HG03354 (cell line): ENCODE measurements around the gene LRRC37A3.
"Not testable (repeated sequence)": the region's sequence is repeated elsewhere in the genome, so short reads cannot be mapped to it uniquely, and the experiment has no call there.

Source experiments
- ATAC-seq: cut with Tn5 transposase; IDR thresholded peaks from one replicate; pipeline ENCODE4 v1.9.1; 2021; ENCODE audit warnings: mild to moderate bottlenecking; ENCODE audit not compliant: unreplicated experiment, poor library complexity, severe bottlenecking

The LRRC37A3 gene

DNA sequence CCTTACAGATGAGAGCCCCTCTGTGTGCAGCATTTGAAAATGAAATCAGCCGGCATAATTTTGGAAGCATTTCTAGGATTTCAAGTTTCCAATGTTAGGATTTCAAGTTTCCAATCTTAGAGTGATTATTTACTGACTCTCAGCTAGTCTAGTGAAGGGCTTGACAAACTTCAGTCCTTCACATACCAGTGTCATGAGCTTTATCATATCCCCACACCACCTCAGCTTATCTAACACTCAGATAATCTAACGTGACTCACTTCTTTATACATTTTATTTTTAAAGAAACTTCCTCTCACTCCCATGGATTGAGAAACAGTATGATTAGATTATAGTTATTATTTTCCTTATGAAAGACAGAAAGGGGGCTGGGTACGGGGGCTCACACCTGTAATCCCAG, 9.4 kb upstream of the LRRC37A3 start:
- not testable (repeated sequence) for ATAC-seq

DNA sequence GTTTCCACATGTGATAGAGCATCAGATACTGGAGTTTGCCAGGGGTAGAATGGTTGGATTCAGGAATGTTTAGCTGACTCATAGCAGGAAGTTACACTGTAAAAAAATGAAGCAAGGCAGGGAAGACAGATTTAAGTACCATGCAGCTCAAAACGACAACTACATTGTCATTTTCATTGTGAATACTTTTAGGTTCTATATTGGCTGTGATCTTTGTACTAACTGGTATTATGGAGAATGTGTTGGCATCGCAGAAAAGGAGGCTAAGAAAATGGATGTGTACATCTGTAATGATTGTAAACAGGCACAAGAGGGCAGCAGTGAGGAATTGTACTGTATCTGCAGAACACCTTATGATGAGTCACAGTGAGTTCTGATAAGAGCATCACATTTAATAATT, 8.2 kb upstream of the LRRC37A3 start:
- not testable (repeated sequence) for ATAC-seq

DNA sequence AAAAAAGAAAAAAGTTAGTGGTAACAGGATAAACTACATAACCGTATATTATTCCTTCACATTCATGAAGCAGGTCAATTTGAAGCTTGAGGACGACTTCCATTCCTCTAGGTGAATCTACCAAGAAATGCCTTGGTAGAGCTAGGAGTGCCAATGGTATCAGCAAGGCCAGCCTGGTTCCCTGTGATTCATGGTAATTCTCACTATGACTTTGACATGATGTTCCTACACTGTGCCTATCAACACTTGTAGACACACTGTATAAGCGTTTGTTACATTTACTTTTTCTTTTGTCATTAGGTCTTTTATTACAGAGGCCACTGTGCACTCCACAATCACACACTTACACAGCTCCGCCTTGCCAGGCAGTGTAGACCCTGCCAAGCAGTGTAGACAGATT, 7.2 kb upstream of the LRRC37A3 start:
- ATAC-seq: not testable (repeated sequence)

DNA sequence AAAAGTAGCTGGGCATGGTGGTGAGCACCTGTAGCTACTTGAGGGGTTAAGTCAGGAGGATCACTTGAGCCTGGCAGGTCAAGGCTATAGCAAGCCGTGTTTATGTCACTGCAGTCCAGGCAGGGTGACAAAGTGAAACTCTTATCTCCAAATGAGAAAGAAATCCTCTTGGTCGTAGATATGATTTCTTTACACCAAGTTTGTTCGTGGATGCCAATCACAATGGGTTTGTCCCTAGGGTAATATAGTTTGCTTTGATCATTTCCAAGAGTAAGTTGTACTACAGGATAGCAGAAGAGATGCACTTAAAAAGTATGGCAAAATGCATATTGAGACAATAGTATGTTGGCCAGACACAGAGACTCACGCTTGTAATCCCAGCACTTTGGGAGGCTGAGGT, 6.0 kb upstream of the LRRC37A3 start:
- ATAC-seq: not testable (repeated sequence)

DNA sequence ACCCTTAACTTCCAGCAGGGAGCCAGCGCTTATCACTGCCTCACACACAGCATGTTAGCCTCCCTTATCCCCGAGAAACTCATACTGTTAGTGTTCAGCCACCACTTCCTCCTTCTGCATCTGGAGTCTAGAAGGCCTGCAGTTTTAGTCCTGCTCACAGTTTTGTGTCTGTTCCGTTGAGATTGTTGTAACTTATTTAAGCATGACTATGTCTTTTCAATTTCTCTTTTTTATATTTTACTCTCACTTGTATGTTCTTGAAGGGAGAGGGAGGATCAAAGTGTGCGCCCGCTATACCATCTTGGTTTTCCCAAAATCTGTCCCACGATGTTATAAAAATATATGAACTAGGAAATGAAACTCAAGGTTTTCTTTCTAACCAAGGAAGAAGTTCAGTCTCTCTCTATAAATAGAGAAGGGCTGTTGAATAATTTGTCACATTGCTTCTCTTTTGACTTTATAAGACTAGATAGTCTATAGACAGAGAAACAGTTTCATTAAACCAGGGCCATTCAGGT, 3.8 kb upstream of the LRRC37A3 start:
- ATAC-seq: peak; percentile 28

DNA sequence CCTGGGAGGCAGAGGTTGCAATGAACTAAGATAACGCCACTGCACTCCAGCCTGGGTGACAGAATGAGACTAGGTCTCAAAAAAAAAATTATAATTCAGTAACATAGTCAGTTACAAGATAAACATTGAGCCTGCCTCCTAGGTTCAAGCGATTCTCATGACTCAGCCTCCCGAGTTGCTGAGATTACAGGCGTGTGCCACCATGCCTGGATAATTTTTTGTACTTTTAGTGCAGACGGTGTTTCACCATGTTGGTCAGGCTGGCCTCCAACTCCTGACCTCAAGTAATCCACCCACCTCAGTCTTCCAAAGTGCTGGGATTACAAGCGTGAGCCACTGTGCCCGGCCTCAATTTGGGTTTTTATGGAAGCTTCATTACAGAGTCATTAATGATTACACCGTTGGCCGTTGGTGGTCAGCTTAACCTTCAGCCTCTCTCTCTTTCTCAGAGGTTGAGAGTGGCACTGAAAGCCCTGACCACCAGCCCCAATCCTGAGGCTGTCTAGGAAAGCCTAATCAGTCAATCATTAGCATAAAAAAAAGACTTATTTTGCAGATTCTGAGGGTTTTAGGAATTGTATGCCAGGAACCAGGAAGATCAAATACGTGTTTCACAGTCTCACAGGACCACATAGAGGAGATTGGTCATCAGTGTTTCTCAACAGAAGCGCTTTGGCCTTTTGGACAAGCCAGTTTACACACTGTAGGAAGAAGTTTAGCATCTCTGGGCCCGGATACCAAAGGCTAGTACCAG, 1.3 kb upstream of the LRRC37A3 start:
- ATAC-seq: no peak

DNA sequence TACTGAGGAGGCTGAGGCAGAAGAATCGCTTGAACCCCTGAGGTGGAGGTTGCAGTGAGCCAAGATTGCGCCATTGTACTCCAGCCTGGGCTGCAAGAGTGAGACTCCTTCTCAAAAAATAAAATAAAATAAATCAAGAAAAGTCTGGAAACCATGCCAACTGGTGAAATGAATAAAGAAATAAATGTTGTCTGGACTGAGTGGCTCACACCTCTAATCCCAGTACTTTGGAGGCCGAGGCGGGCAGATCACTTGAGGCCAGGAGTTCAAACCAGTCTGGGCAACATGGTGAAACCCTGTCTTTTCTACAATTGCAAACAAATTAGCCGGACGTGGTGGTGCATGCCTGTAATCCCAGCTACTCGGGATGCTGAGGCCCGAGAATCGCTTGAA, 744 bp upstream of the LRRC37A3 start:
- ATAC-seq: no peak

DNA sequence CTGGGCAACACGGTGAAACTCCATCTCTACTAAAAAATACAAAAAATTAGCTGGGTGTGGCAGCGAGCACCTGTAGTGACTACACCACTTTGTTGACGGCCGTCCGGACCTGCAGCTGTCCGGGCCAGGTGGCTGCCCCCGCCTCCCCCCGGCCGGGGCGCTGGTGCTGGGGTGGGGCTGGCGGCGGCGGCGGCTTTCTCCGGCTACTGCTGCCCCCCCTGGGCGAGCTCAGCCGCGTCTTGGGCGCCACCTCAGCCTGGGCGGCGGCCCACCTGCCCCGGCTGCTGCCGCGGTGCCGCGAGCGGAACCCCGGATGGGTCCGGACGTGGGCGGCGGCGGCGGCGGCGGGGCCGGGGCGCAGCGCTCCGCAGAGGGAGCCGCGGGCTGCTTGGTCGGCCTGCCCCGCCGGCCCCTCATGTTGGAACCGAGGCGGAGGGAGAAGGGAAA, 413 bp downstream of the LRRC37A3 start:
- peak; percentile 57 for ATAC-seq

DNA sequence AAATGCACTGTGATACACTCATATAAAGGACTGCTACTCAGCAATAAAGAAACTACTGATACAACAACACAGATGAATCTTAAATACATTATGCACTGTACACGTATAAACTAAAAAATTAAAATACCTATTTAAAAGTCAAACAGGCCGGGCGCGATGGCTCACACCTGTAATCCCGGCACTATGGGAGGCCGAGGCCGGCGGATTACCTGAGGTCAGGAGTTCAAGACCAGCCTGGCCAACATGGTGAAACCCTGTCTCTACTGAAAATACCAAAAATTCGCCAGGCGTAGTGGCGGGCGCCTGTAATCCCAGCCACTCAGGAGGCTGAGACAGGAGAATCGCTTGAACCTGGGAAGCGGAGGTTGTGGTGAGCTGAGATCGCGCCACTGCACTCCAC, 1.7 kb downstream of the LRRC37A3 start:
- ATAC-seq: not testable (repeated sequence)

DNA sequence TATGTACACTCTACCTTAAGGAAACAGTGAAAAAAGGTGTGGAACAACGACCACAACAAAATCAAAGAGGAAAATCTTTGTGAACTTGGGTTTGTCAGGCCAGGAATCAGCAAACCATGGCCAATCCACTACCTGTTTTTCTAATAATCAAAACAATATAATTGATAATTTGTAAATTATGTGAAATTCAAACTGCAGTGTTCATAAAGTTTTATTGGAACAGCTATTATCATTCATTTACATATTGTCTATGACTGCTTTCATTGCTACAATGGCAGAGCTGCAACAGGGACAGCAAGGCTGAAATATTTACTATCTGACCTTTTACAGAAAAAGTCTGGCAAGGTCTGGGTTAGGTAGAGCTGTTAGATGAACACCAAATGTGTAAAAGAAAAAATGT, 4.0 kb downstream of the LRRC37A3 start:
- ATAC-seq: not testable (repeated sequence)

DNA sequence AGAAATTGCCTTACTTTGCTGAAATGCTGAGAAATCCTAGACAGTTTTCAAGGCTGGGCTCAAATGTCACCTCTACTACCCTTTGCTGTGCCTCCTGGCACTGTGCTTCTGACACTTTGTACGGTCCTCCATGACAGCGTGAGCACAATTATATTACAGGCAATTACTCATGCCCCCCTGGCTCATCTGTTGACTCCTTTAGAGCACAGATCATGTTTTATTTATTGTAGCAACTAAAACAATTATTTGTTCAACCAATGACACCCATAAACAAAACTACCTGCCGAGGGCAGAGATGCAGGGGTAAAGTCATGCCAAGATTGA, 9.1 kb downstream of the LRRC37A3 start:
- not testable (repeated sequence) for ATAC-seq

DNA sequence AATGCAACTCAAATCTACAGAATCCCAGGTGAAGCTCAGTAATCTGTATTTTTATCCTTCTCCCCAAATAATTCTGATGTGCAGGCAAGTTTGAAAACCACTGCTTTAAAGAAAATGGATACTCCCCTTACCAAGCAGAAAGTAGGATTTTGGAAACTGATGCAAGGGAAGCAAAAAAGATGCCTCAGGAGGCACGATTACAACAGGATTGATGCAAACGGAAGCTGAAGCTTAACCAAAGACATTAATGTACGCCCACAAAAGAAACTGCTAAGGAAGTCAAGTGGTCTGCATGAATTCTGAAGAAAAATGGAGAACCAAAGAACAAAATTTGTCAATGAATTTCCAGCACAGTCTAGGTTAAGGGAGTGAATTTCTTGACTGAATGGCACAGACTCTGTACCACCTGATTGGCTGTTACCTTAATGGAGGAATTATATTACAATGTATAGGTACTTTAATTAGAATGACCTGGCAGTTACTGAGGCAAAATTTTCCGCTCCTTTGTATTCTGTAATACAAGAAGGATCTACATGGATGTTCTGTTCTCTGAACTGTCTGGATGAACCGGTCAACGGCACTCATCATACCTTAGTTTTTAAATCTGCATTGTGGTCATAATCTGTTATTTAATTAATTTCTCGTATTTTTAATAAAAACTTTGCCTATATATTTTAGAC, 9.6 kb downstream of the LRRC37A3 start:
- ATAC-seq: not testable (repeated sequence)

DNA sequence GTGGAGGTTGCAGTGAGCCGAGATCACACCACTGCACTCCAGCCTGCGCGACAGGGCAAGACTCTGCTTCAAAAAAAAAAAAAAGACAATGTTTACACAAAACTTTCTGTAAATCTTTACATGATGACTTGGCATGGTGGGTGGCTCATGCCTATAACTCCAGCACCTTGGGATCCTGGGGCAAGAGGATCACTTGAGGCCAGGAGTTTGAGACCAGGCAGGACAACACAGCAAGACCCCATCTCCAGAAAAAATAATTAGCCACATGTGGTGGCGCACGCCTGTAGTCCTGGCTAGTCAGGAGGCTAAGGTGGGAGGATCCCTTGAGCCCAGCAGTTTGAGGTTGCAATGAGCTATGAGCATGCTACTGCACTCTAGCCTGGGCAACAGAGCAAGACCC, 15.2 kb downstream of the LRRC37A3 start:
- ATAC-seq: not testable (repeated sequence)

DNA sequence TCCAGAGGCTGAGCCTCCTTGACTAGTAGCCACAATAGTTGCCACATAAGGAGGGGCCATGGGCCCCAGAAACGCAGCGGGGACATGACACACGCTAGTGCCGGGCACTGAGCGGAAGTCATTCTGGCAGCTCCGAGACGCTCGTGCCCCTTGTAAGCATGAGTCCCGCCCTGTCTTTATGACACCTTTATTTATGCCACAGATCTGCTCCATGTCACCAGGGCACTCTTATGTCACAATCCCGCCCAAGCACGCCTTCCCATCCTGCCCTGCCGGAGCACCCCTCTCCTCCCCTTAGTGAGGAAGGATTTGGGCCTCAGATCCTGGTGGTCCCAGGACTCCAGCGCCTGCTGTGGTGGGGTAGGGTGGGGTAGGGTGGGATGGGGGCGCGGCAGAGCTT, 22.1 kb downstream of the LRRC37A3 start:
- ATAC-seq: not testable (repeated sequence)

DNA sequence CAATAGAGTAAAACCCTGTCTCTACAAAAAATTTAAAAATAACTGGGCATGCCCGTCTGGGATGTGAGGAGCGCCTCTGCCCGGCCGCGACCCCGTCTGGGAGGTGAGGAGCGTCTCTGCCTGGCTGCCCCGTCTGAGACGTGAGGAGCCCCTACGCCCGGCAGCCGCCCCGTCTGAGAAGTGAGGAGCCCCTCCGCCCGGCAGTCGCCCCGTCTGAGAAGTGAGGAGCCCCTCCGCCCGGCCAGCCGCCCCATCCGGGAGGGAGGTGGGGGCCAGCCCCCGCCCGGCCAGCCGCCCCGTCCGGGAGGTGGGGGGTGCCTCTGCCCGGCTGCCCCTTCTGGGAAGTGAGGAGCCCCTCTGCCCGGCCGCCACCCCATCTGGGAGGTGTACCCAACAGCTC, 45.1 kb downstream of the LRRC37A3 start:
- not testable (repeated sequence) for ATAC-seq

DNA sequence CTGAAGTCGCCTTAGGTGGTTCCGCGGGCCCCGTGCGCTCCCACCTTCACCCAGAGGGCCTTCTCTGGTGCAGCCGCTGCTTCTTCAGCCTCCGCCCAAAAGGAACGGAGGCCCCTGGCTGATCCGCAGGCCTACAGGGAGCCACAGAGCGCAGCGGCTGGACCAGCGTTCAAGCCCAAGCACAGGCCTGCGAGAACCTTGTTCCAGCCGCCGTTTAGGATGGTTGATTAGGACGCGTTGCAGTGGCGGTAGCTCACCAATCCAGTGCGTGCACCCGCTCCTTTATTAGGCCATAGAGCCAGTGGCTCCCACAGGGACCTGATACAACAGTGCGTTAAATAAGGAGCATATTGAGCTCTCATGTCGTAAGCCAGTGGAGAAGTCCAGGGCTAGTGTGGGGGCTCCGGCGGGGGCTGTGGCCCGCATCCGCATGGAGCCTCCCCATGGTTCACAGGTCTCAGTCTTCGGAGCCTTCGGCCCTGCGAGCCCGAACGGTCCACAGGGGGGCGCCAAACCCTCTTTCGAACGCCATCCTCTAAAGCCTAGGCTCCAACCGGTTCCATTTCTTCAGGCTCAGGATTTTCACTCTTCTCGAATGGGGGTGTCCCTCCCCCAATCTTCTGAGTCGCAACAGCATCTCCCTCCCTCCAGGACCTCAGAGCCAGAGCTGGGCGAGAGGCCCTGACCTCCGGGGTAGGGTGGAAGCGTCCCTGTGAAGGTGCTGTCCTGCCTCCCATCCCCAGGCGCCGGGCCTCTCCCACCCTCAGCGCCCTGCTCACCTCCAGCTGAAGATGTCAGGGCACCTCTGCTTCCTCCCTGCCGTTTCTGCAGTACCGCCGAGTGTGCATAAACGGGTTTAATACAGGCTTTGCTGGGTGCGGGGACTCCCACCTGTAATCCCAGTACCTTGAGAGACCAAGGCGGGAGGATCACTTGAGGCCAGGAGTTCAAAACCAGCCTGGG, 71.5 kb downstream of the LRRC37A3 start:
- not testable (repeated sequence) for ATAC-seq

DNA sequence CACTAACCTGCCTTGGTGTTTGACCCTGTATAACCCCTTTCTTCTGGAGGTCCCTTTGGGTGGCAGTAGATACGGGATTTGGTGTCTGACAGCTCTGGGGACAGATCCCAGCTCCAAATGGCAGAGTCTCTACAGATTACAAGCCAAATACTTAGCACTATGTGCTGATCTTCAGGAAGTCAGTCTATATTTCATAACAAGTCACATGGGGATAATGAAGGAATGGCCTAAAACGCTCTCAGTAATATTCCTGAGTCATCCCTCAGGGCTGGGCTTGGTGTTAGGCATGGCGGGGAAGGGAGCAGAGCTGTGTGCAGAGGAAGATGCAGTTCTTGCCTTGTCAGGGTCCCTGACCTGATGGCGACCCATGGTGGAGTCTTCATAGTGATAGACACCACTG, 72.4 kb downstream of the LRRC37A3 start:
- not testable (repeated sequence) for ATAC-seq

DNA sequence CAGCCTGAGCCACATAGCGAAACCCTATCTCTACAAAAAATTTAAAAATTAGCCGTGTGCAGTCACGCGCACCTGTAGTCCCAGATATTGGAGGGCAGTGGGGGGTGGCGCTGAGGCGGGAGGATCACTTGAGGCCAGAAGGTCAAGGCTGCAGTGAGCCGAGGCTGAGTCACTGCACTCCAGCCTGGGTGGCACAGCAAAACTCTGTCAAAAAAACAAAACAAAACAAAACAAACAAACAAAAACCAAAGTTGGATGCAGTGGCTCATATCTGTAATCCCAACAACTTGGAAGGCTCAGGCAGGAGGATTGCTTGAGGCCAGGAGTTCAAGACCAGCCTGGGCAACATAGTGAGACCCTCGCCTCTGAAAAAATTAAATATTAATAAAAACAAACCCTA, 75.4 kb downstream of the LRRC37A3 start:
- not testable (repeated sequence) for ATAC-seq

DNA sequence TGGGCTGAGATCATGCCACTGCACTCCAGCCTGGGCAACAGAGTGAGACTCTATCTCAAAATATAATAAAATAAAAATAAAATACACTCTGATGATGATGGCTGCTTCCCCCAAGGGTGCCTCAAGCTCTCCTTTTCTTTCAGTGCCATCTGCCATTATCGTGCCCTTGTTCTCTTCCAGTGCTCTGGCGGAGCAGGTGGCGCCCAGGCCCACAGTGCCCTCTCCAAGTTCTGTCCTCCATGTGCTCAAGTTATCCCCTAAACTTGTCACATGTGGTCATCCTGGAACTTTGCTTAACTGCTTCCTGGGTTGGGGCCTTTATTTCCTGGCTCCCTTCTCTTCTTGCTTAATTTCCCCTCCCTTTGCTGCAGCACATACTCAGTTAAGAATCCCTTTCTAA, 76.4 kb downstream of the LRRC37A3 start:
- ATAC-seq: not testable (repeated sequence)

DNA sequence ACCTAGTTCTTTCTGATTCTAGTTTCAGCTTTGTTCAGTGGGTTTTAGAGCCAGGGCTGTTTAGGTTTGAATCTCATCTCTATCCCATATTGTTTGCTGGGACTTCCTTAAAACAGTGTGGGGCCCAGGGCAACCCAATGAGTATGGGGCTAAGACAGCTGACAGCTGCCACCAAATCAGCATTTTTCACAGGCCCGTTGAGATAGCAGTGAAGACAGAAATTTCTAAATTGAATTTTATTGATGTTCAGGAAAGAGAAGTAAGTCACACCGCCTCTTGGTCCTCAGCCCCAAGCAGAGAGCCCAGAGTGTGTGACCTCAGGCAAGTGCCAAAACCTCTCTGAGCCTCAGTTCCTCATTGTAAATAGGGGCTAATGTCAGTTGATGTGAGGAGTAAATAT, 78.3 kb downstream of the LRRC37A3 start:
- ATAC-seq: not testable (repeated sequence)
